COLO668 (cell line): ENCODE measurements around the gene FAM180A.
"Not testable (repeated sequence)": the region's sequence is repeated elsewhere in the genome, so short reads cannot be mapped to it uniquely, and the experiment has no call there.

Source experiments
- DNase-seq: peaks from one replicate; lab custom pipeline; 2025; ENCODE audit not compliant: unreplicated experiment; lab: John Stamatoyannopoulos, UW

Gene FAM180A

DNA sequence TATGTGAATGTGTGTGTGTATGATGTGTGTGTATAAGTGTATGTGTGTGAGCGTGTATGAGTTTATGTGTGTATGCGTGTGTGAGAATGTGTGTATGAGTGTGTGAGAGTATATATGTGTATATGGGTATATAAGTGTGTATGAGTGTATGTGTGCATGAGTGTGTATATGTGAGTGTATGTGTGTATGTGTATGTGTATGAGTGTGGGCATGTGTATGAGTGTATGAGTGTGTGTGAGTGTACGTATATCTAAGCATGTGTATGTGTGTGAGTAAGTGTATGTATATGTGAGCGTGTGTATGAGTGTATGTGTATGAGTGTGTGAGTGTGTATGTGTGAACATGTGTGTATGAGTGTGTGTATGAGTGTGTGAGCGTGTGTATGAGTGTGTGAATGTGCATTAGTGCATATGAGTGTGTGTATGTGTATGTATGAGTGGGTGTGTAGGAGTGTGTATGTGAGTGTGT, 33.5 kb downstream of the FAM180A start:
- DNase-seq = no peak

DNA sequence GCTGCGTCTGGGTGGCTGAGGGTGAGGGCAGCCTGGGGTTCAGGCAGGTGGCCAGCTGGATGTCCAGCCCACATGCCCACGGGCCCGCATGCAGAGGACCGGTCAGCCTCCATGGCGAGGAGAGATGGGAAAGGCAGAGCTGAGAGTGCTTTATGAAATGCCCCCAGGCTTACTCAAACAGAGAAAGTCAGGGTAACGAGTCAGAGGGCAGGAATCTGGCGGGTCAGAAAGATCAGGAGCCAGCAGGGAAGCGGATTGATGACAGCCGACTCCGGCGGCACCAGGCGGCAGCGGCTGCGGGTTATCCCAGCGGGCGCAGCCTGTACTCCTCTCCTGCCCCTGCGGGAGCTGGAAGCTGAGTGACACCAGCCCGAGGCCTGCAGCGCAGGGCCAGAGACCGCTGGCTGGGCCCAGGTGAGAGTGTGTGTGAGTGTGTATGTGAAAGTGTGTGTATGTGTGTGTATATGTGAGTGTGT, 34.0 kb downstream of the FAM180A start:
- no peak for DNase-seq

DNA sequence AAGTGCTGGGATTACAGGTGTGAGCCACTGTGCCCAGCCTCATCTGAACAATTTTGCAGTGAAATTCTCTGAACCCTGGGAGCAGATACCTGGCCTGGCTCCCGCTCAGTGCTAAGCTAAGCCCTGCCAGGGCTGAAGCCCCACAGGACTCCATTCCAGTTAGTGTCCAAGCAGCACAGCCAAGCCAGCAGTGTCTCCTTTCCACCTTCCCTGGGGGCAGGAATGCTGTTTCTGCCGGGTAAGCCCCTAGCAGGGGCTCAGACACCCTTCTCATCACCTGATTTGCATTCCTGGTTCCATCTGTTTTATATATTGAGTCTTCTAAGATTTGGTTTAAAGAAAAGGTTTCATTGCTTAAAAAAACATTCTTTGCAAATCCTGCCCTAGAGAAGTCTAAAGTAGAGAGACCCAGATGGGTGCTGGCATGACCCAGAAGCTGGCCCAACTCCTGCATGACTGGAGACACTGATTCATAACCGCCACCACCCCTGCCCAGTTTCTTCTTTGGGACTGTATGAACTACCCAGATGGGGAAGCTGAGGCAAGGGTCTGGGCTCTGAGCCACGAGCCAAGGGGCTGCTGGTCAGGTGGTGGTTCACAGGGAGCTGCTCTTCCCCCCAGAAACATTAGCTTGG, 34.7 kb downstream of the FAM180A start:
- DNase-seq = no peak

DNA sequence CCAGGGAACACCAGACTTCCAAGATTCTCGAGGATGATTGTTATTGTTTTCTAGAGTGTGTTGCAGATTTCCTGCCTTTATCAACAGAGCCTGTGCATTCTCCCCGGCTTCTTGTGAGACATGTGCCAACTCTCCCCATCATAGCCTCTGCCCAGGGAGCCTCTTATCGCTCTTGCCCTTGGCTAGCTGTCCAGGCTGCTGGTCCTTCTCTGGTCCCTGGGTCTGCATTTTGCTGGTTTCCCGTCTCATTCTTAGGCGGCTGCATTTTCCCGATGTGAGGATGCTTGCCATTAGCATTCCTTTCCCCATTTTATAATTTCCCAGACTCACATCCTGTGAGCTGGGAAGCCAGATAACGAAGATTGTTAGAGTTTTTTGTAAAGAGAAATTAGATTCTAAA, 35.8 kb downstream of the FAM180A start:
- no peak for DNase-seq

DNA sequence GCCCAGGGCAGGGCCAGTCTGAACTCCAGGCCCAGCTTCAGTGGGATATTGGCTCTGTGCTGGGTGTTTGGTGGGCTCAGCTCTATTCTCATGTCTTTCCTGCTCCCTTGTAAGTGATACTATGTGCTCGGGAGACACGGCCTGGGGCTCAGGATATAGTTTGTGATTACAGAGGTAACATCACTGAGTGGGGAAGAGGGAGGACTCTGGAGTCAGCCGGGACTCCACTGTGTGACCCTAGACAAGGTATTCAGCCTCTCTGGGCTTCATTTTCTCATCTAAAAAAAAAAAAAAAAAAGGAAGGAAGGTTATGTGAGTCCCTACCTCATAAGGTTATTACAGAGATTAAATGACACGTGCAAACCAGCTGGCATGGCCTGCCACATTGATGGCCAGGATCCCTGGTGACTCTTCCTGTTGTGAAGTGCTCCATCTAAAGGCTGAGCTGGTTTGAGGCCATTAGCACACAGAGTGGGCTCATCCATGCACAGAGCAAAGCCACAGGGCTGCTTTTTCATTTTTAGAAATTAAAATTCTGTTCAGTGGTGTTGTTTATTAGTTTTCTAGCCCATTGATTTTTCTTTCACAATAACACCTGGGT, 36.3 kb downstream of the FAM180A start:
- DNase-seq = no peak

DNA sequence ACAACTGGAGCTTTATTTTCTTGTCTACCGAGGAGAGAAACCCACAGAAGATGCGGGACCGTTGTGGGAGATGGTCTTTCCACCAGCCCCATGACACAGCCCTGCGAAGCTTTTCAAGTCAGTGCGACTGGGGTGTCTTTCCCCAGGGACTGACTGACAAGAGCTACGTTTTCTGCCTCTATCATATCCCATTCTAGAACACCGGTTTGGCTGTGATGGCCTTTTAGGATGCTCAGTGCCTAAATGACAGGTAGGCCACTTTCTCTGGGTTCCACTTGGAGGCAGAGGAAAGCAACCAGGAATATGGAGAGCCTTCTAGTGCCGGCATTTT, 37.5 kb downstream of the FAM180A start:
- DNase-seq = no peak

DNA sequence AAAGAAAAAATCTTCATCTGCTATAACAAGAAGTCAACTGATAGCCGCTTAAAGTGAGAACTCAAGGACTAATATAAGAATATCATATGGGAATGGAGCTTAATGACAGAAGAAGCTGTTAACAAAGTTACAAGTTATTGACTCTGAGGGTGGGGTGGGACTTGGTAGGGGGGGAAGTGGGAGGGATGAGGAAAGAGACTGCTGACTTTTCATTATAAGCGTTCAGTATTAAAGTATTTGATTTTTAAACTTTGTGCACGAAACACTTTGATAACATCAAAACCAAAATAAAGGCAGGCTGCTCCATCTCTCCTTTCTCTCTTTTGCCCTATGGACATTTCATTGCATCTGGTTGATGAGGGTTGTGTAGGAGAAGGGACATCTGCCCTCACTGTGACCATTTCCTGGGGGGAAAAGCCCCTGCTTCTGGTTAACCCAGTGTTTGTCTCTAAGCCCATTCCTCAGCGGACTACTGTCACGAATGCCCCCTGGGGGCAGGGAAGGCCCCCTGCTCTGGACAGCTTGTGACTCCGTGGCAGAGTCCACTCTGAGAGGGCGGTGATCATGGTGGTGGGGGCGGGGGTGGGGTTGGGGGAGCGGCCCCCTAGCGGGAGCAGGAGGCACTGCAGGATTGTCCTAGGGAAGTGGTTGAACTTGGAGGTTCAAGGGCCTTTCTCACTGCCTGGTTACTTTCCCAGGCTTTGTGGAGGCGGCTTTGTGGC, 38.0 kb downstream of the FAM180A start:
- no peak for DNase-seq

DNA sequence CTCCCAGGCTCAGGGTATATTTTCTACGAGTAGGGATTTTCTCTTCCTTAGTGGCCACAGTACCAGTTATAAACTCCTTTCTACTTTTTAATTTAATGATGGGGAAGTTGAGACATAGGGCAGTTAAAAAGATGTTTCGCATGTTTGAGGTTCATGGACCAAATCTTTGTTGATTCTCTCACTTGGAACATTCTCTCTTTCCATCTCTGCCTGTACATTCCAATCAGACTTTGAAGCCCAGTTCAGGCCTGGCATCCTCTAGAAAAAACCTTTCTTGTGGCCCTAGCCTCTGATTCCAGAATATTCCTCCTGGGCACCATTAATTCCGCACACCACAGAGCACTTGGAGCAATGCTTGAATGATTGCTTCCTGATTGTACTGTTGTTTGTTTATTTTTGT, 39.1 kb downstream of the FAM180A start:
- DNase-seq = no peak

DNA sequence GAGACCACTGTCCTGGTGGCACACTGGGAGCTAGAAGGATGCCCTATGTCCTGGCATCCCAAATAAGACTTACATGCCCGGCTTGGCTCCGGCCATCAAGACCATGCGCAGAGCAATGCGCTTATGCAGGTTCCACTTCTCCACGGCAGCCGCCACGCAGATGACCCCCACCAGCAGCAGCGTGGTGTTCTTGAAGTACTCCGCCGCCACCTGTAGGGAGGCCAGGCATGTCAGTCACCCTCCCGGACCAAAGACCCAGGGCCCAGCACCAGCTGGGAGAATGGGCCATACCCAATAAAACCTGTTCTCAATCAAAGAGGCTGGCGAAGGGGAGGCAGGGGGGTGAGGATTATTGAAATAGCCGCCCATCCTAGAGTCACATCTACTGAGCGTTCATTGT, 40.6 kb downstream of the FAM180A start:
- DNase-seq = no peak

DNA sequence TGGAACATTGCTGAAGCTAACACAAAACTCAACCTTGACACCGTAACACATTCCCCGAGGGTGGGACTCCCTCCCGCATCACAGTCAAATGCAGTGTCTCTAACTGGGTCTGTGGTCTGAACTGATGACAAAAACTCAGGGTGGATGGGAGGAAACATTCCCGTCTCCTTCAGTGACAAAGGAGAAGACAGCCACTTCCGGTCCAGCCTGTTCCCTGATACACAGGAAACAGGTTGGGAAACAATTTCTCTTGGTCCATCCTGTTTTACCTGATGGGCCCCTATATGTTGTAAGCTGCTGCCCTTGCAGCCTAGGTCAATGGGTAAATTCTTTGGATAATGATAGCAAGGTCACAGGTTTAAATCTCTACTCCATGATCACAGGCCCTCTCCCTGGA, 41.0 kb downstream of the FAM180A start:
- DNase-seq = no peak

DNA sequence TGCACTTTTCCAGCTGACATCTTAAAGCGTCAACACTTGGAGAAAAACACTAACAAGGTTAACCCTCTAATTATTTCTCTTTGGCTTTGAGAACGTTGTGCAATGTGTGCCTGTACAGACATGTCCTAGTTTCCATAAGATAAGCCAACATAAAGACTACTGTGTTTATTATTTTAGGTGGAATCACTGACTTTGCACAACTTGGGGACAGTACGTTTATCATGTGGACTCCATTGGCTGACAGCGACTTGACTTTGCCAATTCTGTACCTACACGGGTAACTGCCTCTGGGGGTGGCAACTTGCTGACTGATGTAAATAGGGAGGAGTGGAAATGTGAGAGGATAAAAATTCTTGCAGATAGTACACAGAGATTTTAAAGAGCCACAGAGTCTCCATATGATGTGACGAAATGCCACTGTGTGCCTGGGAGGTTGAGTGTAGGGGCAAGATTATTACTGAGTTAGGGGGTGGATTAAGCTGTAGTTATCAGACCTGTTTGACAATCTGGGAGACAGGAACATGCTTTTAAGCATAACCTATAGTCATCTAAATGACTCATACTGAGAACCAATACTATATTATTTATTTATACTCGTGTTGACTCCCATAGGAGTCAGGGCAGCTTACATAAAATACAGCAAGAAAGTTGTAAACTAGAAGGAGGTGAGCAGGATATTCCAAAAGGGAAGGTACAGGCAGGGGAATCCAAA, 41.6 kb downstream of the FAM180A start:
- DNase-seq = no peak

DNA sequence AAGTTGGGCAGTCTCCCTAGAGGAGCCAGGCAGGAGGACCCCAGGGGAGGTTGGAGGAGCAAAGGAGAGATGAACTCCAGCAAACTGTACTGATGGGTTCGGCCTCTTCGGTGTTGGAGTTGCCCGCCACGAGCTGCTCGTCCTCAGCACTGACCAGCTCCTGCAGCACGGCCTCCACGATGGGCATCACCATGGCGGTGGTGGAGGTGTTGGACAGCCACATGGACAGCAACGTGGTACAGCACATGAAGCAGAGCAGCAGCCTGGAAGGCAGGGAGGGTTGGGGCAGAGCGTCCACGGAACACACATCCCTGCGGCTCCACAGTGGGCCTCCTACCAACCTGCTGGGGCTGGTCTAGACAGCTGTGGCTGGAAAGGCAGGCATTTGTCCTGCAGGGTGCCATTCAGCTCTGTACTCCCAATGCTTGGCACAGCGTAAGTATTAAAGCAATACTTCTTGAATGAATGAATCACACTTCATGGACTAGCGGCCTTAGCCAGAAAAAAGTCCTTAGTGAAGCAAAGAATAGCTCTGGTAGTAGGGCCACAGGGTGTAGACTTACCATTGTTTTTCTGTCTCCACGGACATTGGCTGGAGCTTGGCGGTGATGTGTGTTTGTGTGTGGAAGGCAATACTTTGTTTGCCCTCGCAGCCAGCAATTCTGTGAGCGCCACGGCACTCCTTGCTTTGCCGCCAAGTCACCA, 42.4 kb downstream of the FAM180A start:
- DNase-seq = no peak

DNA sequence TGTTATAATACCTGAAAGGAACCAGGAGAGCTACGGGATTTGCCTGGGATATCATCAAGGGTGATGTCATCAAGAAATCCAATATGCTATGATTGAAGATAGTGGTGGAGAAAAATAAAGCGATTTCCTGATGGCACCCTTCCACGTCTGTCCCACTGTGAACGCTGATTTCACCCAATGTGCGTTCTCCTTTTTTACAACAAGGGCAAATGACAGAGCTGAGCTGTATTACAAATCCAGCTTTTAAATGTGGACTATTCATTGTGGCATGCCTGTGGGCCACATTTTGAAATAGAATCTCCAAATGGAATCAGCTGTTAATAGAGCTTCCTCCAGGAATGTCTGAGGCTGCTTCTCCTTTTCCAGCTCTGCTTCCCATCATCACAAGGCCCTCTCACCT, 43.9 kb downstream of the FAM180A start:
- no peak for DNase-seq

DNA sequence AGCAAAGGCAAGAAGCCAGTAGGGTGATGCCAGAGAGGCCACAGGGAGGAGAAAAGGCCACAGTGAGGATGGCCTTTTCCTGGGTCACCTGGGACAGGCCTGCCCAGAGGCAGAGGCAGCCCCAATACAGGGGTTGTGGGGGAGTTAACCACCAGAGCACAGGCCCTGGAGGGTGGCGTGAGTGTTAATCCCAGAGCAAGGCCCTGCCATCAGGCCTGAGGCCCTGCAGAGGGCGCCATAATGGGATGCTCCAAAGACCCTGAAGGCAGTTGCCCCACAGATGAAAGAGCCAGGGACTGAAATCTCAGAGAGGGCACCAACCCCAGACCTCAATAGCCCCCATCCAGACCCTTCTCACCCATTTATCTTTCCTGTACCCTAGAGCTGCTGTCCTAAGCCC, 44.5 kb downstream of the FAM180A start:
- no peak for DNase-seq

DNA sequence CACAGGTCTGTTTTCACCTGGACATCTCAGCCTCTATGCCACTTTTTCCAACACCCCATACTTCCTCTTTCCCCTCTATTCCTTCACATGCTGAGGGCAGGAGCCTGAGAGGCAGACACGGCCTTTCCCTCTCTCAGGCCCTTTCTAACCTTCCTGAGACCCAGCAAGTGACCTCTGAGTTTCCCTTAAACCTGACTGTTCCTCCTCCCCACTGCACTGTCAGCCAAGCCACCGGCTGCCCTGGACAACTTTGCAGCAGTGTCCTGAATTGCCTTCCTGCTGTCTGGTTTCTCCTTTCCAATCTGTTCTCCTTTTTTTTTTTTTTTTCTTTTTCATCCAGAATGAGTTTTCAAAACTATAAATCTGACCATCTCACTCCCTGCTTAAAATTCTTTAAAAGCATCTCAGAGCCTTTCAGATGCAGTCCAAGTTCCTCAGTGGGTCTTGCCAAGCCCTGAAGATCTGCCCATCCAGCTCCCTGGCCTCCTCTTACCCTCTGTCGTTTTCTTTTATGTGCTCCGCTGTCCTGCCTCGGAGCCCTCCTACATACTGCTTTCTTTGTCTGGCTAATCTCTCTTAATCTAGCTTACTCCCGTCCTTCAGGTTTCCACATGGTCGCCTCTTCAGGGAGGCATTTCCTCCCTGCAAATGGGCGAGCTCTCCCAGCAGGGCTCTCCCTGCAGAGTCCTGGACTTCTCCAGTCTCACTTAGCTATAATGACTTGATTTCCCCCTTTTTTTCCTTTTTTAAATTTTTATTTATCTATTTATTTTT, 51.1 kb downstream of the FAM180A start:
- no peak for DNase-seq

DNA sequence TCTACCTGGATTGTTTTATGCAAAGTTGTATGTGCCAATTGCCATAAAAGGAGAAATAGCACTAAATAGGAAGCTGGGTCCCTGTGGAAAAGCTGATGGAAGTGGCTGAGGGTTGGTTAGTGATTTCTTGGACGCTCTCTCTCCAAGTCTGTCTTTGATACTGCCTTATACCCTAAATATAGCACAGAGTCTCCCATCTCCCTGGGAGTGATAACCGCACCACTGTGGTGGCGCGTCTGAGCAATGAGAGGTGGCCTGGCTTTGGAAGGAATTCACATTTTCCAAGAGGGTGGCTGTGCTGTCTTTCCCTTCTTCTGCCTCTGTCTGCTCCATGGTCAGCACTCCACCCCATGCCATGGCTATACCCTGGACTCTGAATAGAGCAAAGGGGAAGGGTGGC, 55.1 kb downstream of the FAM180A start:
- DNase-seq = no peak

DNA sequence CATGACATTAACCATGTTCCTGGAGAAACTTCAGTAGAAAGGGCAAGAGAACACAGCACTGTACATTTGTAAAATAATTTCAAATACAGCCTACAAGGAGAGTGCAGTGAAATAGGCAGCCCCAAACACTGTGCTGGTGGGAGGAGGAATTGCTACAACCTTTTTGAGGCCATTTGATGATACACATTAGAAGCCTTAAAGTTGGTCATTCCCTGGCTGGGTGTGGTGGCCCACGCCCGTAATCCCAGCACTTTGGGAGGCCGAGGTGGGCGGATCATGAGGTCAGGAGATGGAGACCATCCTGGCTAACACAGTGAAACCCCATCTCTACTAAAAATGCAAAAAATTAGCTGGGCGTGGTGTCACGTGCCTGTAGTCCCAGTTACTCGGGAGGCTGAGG, 56.0 kb downstream of the FAM180A start:
- DNase-seq = not testable (repeated sequence)

DNA sequence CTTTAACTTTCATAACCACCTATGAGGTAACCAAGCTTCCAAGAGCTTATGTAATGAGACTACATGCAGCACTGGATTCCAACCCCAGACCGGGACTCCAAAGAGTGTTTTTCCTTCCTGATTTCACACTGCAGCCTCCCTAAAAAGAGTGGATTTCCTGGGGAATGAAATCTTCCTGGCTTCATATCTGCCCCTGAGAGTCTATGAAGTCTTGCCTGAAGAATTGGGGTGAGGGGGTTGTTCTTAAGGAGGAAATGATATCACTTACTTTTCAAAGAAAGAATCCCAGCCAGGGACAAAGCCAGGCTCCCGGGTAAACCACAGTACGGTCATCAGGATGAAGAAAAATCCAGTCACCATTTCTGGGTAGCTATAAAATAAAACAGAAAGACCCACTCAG, 56.6 kb downstream of the FAM180A start:
- no peak for DNase-seq

DNA sequence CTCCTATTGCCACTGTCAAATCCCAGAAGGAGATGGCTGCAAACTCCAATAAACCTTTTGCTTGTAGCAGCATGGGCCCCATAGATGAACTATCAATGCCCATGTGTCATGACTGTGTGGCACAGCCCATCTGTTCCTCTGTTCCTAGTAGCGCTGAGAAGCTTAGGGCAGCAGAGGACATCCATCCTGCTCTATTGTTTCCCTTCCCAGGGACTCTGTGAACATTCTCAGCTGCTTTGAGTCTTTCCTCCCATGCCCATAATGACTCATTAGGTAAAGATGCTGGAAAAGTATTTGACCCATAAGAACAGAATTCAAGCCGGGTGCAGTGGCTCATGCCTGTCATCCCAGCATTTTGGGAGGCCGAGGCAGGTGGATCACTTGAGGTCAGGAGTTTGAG, 58.0 kb downstream of the FAM180A start:
- no peak for DNase-seq

DNA sequence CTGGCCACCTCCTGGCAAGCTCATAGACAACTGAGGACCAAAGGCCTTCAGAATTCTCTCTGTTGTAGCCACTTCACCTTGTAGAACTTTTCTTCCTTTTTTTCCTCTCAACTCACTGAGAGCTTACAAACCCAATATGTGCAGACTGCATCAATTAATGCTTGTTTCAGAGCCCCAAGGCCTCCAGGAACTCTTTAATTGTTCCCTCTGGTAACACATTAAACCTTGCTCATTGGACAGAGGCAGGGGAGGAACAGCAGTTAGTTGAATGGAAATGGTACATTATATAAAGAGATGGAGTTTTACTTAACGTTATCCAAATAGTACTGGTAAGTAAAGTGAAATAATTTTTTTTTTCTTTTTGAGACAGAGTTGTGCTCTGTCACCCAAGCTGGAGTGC, 61.1 kb downstream of the FAM180A start:
- DNase-seq = no peak
